ENCODE data around the gene MAP1LC3B. TPM values are rescaled to one million over a fixed set of nuclear protein-coding genes. Genes with fewer than 3 reads are reported as not detected.

The MAP1LC3B gene
- total RNA-seq, 1 experiment from 2014 or later, result 45.3 TPM

DNA sequence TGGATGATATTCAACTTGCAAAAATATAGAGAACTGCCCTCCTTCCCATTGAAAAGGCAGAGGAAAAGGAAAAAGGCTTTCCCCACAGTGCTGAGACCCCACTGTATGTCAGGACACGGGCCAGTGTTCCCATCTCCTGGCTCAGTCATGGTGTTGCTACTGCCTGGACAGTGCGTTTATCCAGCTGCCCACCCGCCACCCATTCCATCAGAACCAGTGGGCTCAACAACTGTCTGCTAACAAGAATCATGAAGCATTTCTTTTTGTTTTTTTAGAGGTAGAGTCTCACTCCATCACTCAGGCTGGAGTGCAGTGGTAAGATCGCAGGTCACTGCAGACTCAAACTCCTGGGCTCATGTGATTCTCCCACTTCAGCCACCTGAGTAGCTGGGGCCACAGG is 19.8 kb upstream of the MAP1LC3B start:
- DNase-seq, result no peak
- CTCF ChIA-PET, result no interaction called here
- Histone ChIP-seq H2AFZ (no peak overlapping the region), H4K20me1 (ENCODE audit: insufficient read depth) (peaks cover 34% of the 10 kb centered on the region), H3K9me2 (ENCODE audit: insufficient read depth) (no peaks in the 10 kb centered on the region), H3F3A (ENCODE audit: insufficient read depth, low read depth) (no peaks in the 10 kb centered on the region), H3K4me1 (replicated peaks; ENCODE audit: insufficient read depth) (no peaks in the 10 kb centered on the region), H3K79me2 (ENCODE audit: low read depth) (peaks cover 39% of the 10 kb centered on the region), H3K4me3 (no peak overlapping the region), H3K27me3 (ENCODE audit: insufficient read depth, low read depth) (no peaks in the 10 kb centered on the region), H3K36me3 (ENCODE audit: low read depth) (no peaks in the 10 kb centered on the region), H3K4me2 (no peak overlapping the region), H3K27ac (no peak overlapping the region), H3K9me3 (ENCODE audit: insufficient read depth, low read depth) (no peaks in the 10 kb centered on the region)
- POLR2A ChIA-PET (ENCODE audit: unreplicated experiment), result no interaction called here
- no TSS peak for BruUV-seq (replicated peaks)
- TF ChIP-seq EZH2 (IDR thresholded peaks at IDR 0.05; ENCODE audit: low read depth), result no peak
- TF ChIP-seq, protein P1, sequence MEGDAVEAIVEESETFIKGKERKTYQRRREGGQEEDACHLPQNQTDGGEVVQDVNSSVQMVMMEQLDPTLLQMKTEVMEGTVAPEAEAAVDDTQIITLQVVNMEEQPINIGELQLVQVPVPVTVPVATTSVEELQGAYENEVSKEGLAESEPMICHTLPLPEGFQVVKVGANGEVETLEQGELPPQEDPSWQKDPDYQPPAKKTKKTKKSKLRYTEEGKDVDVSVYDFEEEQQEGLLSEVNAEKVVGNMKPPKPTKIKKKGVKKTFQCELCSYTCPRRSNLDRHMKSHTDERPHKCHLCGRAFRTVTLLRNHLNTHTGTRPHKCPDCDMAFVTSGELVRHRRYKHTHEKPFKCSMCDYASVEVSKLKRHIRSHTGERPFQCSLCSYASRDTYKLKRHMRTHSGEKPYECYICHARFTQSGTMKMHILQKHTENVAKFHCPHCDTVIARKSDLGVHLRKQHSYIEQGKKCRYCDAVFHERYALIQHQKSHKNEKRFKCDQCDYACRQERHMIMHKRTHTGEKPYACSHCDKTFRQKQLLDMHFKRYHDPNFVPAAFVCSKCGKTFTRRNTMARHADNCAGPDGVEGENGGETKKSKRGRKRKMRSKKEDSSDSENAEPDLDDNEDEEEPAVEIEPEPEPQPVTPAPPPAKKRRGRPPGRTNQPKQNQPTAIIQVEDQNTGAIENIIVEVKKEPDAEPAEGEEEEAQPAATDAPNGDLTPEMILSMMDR (conservative IDR thresholded peaks at IDR 0.05), result no peak
- intact Hi-C loops (cut with micrococcal nuclease; ENCODE audit: unreplicated experiment), result no loop called here

DNA sequence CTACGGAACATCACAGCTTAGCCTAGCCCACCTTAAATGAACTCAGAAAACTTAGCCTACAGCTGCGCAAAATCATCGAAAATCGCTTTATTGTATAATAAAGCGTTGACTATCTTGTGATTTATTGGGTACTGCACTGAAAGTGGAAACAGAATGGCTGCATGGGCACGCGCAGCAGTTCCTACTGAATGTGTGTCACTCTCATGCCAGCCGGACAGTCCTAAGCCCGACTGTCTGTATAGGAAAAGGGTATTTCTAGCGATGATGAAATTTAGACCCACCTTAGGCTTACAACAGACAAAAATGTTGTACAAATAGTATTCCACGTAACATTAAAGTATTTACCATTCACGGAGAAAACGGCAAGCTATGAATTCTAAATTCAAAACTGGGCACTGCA is 17.8 kb upstream of the MAP1LC3B start:
- Histone ChIP-seq H3K27ac (no peak overlapping the region), H3K79me2 (ENCODE audit: low read depth) (peaks cover 52% of the 10 kb centered on the region), H4K20me1 (ENCODE audit: insufficient read depth) (peaks cover 34% of the 10 kb centered on the region), H3K9me3 (ENCODE audit: insufficient read depth, low read depth) (no peaks in the 10 kb centered on the region), H3K27me3 (ENCODE audit: insufficient read depth, low read depth) (no peaks in the 10 kb centered on the region), H3K9me2 (ENCODE audit: insufficient read depth) (no peaks in the 10 kb centered on the region), H3K4me3 (no peak overlapping the region), H3K36me3 (ENCODE audit: low read depth) (no peaks in the 10 kb centered on the region), H3F3A (ENCODE audit: insufficient read depth, low read depth) (no peaks in the 10 kb centered on the region), H3K4me1 (replicated peaks; ENCODE audit: insufficient read depth) (no peaks in the 10 kb centered on the region), H3K4me2 (no peak overlapping the region), H2AFZ (no peak overlapping the region)
- no peak for DNase-seq
- ChIA-PET CTCF (no interaction called here), POLR2A (ENCODE audit: unreplicated experiment) (interaction anchor here (0.6 kb wide), 1 partner anchor 1389 kb away, joined by 3 read pairs; no protein-coding TSS in a partner anchor)
- TF ChIP-seq EZH2 (IDR thresholded peaks at IDR 0.05; ENCODE audit: low read depth), result no peak
- TF ChIP-seq, protein P1 (conservative IDR thresholded peaks at IDR 0.05), result no peak
- intact Hi-C loops (cut with micrococcal nuclease; ENCODE audit: unreplicated experiment), result no loop called here
- no TSS peak for BruUV-seq (replicated peaks)

DNA sequence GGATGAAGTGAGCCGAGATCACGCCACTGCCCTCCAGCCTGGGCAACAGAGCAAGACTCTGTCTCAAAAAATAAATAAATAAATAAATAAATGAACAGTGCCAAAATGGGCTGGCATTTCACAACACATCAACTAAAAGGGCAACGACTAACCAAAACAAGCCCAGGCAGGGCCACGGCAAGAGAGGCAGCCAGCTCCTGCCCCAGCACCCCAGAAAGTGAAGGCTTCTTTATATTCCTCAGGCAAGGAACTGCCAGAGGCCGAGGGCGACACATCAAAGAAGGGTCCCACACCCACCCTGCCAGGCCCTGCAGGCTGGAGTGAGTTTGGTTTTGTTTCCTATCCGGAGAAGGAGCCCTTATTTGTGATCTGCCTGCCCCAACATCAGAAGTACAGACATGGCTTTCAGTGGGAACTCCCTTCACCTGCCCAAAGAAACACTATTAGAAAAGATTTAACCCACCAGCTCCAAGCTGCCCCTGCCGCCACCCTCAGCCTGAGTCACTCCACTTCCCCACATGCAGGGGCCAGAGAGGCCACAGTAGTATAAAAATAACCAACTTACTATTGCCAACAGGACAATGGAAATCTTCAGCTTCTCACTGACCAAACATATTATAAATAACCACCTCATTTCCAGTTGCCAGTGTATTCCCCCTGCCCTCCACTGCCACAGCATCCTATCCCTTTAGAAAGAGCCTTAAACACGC is 16.6 kb upstream of the MAP1LC3B start:
- Histone ChIP-seq H3K9me2 (ENCODE audit: insufficient read depth) (no peaks in the 10 kb centered on the region), H3K79me2 (ENCODE audit: low read depth) (peaks cover 64% of the 10 kb centered on the region), H3K9me3 (ENCODE audit: insufficient read depth, low read depth) (no peaks in the 10 kb centered on the region), H3K4me3 (no peak overlapping the region), H3K27me3 (ENCODE audit: insufficient read depth, low read depth) (no peaks in the 10 kb centered on the region), H3F3A (ENCODE audit: insufficient read depth, low read depth) (no peaks in the 10 kb centered on the region), H2AFZ (no peak overlapping the region), H3K36me3 (ENCODE audit: low read depth) (no peaks in the 10 kb centered on the region), H3K27ac (no peak overlapping the region), H3K4me1 (replicated peaks; ENCODE audit: insufficient read depth) (peaks cover 2% of the 10 kb centered on the region; the same call in 1 of the 2 replicates), H3K4me2 (no peak overlapping the region), H4K20me1 (ENCODE audit: insufficient read depth) (peaks cover 33% of the 10 kb centered on the region)
- no peak for DNase-seq
- no TSS peak for BruUV-seq (replicated peaks)
- intact Hi-C loops (cut with micrococcal nuclease; ENCODE audit: unreplicated experiment), result no loop called here
- POLR2A ChIA-PET (ENCODE audit: unreplicated experiment), result no interaction called here
- CTCF ChIA-PET, result no interaction called here
- no peak for TF ChIP-seq EZH2 (IDR thresholded peaks at IDR 0.05; ENCODE audit: low read depth)
- TF ChIP-seq, protein P1 (conservative IDR thresholded peaks at IDR 0.05), result no peak
